Activated effector memory CD4-positive, alpha-beta T cell treated with anti-CD3 and anti-CD28 coated beads, Interleukin-2, amount 50 U/mL, for 16 hours (primary cell): ENCODE data around the gene PAX7.
"Not testable (repeated sequence)": the region's sequence is repeated elsewhere in the genome, so short reads cannot be mapped to it uniquely, and the experiment has no call there.

Experiments used
- DNase-seq: peaks from one replicate; pipeline ENCODE4 v3.0.0-alpha.2; 2020

The PAX7 gene

DNA sequence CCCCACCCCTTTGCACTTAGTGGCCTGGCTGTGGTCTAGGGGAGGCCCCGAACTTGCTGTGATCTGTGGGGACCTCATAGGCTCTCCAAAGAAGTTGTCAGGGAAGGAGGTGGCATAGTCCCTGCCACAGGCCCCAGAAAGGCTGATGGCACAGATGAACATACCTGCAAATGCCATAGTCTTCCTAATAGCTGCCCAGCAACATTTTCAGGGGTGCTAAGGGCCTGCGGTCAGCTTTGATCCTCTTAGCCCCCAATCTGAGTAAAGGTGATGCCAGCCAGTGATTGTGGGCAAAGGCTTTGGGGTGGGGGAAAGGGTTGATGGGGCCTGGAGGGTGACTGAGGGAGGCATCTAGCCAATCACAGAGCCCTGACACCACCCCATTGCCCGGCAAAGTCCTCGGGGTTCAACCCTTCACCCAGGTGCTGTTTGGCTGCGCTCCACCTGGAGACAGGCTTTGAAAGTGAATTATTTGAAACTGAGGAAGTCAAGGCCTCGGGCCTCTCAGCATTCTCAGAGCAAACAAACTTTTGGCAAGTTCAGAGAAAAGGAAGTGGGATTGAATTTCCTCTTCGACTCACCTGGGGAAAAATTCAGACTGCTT is 35.8 kb downstream of the PAX7 start:
- no peak for DNase-seq

DNA sequence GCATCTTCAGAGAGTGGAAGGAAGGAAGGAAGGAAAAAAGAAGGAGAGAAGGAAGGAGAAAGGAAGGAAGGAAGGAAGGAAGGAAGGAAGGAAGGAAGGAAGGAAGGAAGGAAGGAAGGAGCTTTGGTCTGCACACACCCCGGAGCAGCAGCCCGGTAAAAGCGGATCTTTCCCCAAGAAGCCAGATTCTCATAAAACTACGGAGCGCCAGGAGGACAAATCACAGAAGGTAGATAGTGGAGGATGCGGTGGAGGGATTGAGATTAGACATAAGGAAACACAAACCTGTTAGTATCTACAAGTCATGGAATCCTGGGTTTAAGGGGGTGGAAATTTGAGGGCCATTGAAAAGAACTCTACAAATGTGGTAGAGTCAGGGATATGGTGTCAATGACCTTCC is 36.7 kb downstream of the PAX7 start:
- DNase-seq = no peak

DNA sequence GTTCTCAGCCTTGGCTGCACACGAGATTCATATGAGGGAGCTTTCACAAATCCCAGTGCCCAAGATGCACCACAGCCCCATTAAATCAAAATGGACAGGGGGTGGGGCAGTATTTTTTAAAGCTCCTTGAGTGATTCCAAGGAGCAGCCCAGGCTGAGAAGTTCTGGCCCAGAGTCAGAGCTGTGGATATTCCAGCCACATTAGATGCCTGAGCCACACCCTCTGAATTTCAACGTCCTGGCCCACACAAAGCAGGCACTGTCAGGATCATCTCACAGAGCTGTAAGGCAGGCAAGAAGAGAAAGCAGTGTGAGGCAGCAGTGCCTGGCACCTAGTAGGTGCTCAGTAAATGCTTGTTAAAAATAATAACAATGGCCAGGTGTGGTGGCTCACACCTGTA is 37.4 kb downstream of the PAX7 start:
- DNase-seq = no peak

DNA sequence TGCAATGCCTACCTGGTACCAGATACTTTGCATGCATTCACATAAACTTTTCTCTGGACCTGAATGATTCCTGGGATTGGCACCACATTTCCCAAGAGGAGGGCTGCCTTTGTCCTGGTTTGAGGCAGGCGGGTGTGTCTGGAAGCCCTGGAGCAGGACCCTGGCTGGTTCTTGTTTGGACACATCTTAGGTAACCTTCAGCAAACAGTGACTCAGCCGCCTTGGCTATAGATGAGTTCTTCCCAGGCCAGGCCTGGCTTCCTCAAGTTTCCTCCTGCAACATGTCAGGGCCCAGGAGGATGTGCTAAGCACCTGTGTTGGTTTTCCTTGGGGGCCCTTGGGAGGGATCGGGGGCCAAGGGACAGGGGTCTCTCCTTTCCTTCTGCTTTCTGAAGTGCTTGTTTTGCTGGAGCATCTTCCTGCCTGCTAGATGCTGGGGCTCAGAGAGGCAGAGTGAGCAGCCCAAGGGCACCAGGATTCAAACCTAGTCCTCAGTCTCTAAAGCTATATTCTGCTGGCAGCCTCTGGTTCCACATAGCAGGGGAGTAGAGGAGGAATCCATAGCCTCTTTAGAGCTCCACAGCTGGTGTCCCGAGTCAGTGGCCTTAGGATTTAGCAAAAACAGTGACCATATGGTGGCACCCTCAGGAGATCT is 38.2 kb downstream of the PAX7 start:
- DNase-seq = no peak

DNA sequence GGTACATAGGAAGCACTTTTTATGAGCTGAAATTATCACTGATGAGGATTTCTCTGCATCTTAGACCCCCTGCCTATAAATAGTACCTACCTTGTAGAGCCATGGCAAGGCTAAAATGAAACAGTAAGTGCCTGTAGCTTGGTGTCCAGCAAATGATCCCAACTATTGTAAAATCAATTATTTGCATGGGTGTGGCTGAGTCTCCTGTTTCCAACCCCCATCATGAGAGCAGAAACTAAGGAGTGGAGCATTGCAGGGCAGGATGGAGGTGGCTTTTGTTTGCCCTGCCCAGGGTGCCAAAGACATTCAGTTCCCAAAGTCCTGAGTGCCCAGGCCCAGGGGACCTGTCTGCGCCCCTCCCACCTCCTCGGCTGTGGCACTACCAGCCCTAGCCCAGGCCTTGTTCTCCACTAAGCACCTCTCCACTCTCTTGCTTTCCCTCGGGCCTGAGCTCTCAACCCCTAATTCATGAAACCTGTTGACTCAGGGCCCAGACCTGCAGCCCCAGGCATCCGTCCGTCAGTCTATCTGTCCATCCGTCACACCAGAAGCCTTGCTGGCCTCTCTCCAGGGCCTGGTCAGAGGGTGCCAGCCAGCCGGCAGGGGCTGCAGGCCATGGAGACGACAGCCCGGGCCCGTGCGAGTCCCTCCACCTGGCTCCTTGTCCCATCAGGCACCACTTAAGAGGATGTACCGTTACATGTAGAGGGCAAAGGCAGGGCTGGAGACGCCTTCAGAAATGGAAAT is 39.6 kb downstream of the PAX7 start:
- DNase-seq = no peak

DNA sequence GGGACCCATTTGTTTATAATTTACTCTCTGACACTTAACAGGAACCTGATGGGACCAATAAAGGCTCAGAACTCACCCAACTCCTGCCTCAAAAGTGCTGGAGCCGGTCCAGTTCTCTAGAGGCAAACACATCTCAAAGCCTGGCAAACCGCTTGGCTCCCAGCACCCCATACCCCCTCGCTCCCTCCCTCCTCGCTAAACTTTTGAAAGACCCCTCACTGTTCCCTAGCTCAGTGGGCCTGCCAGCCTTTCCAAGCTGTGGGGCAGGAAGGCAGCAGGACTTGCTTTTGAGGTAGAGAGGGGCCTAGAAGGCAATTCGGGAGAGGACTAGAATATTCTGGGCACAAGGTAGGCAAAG is 40.2 kb downstream of the PAX7 start:
- DNase-seq = no peak

DNA sequence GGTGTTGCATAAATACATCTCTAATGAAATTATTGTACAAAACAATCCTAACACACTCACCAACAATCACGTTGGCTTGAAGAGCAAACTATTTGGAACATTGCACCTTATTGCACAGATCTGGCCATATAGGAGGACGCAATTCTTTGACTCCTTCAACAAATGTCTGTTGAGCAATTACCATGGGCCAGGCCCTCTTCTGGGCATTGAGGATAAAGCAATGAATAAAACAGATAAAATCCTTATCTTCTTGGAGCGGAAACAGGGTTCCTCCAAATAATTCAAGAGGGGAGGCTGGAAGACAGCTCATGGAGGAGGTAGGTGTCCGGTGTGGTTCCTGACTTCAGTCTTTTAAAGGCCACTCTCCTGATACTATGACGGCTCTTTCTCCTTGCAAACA is 43.3 kb downstream of the PAX7 start:
- no peak for DNase-seq

DNA sequence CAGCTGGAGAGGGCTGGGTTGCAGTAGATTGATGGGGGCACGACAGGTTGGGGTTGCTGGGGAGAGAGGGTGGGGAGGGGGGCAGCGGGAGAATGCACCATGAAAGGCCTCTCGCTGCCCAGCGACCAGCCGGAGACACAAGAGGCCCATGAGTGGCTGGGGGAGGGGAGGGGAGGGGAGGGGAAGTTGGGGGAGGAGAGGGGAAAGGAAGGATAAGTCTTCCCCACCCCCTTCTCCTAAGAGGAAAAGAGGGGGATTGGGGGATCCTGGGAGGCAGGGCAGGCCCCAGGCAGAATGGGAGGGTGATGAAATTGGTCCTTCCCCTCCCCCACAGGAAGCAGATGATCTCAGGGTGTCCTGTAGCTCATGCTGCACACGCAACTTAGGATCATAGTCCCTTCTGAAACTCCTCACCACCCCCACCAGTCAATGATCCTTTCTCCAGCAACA is 45.7 kb downstream of the PAX7 start:
- DNase-seq = no peak

DNA sequence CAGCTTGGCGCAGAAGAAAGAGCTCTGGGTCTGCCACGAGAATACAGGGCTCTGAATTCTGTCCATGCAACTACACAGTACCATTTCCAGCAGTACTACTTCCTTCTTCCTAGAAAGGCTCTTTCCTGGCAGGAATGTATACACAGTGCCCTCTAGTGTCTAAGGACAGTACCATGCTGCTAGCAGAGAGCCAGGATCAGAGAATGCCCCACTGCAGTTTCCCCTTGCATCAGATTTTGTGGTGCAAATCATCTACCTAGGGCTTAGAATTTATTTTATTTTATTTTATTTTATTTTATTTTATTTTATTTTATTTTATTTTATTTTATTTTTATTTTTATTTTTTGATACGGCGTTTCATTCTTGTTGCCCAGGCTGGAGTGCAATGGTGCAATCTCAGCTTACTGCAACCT is 50.8 kb downstream of the PAX7 start:
- no peak for DNase-seq

DNA sequence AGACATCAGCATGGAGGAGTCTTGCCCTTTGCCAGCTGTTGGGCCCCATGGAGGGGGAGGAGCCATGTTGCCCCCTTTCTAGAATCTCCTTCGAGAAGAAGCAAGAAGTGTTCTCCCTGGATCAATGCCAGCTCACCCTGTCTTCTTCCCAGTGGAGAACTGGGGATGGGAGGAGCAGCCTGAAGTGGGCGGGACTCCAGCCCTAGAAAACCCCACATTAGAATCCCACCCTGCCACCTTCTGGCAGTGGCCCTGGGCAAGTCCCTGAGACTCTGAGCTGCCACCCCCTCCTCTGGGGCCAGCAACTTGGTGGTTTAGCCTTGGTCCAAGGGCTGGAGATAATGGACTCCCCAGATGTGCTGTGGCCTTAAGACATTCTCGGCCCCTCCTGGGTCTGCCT is 51.7 kb downstream of the PAX7 start:
- DNase-seq = no peak

DNA sequence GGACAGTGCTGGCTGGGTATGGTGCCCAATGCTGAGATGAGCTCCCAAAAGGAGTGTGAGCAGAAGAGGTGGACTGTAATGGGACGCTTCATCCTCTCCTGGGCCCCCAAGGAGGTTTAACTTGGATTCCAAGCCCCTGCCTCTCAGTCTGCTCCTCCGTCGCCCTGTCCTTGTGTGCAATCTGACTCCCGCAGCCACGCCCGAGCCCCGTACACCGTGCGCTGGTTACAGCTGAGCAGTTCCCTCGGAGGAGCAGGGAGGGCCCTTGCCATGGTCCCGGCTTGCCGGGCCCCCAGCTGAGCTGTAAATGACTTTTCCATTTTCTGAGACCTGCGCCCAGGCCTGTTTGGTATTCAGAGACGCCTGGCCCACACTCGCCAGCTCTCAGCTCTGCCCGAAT is 53.7 kb downstream of the PAX7 start:
- DNase-seq = no peak

DNA sequence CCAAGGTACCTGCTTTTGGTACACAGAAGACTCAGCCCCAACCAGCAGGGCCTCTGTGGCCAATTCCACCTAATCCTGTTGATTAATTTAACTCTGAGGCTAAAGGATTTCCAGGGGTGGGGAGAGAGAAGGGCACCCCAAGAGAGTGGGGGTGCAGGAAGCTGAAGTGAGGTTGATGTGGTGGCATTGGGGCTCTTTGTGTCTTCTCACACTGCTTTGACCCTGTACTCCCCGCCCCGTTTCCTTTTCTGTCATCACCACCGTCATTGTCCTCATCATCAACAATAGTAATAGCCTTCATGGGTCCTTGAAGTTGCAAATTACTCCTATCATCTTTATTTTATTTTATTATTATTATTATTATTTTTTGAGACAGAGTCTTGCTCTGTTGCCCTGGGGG is 55.9 kb downstream of the PAX7 start:
- no peak for DNase-seq

DNA sequence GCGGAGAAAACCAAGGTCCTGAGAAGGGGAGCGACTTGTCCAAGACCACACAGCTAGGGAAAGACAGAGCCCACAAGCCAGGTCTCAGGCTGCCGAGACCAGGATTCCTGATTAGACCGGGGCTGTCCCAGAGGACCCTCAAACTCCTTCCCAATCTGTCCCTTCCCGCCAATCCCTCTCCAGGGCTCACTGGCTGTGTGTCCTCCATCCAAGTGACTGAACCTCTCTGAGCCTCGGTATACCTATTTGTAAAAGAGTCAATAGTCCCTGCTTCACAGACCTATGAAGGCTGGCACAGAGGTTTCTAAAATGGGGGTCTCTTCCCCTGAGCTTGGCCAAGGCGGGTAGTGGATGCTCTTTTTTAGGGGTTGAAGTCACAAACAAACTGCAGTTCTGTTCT is 56.6 kb downstream of the PAX7 start:
- DNase-seq = no peak

DNA sequence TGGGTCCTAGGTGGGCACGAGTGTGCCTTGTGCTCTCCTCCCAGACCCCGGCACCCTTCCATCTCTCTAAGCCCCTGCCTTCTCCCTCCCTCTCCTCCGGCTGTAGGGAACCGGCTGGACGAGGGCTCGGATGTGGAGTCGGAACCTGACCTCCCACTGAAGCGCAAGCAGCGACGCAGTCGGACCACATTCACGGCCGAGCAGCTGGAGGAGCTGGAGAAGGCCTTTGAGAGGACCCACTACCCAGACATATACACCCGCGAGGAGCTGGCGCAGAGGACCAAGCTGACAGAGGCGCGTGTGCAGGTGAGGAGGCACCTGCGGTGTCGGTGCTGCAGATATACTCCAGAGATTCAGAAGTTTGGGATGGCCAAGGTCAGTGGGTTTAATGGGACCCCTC is 61.0 kb downstream of the PAX7 start:
- no peak for DNase-seq

DNA sequence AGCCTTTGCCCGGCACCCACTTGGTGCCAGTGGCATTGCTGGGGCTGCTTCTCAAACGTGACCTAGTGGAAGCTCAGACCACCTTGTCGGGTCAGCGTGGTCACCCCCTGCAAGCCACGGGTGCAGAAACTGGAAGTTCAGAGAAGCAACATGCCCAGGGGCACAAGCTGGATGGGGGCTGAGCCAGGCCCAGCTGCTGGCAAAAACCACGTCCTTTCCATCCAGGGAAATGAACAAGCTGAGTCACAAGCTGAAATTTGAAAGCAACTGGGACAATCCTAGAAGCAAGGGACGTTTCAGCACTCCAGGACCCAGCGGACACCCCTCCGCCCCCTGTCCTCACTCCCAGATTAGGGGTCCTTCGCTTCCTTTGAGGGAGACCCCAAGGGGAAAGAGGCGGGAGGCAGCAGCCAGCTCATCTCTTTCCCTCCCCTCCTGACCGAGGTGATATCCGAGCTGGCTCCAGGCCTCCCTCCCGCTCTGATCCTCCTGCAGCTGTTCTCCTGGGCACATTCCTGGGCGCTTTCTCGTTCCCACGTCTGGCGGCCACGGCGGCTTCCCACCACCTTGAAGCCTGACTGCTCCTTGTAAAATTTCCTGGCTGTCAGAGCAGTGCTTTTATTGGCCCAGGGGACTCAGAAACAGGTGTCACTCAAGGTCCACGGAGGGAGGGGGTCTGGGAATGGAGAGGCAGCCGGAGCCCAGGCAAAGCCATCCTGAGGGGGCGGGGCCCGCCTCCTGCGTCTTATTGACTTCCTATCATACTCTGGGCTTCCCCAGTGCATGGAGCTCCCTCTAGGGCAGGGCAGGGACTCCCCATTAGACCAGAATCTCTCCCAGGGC is 62.8 kb downstream of the PAX7 start:
- DNase-seq = no peak

DNA sequence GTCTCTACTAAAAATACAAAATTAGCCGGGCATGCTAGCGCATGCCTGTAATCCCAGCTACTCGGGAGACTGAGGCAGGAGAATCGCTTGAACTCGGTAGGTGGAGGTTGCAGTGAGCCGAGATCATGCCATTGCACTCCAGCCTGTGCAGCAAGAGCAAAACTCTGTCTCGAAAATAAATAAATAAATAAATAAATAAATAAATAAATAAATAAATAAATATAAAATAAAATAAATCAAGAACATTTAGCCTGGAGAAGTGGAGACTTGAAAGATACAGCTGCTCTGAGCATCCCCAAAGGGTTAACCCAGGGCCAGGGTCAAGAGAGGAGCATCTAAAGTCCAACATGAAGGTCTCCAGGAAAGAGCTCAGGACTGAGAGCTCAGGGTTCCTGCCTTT is 63.6 kb downstream of the PAX7 start:
- not testable (repeated sequence) for DNase-seq

DNA sequence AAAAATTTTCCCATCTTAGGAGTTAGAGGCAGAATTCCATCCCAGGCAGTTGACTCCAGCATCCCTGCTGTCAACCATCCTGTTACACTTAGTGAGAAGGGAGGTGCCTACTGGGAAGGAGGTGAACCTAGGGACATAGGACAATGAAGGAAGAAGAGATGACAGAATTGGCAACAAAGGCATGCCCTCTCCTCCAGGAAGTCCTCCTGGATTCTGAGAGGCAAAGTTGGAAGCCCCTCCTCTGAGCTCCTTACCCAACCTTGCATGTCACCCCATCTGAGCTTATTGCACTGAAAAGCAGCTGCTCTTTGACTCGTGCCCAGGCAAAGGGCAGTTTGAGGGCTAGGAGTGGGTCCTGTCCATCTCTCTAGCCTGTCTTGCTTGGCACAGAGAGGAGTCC is 66.9 kb downstream of the PAX7 start:
- DNase-seq = no peak

DNA sequence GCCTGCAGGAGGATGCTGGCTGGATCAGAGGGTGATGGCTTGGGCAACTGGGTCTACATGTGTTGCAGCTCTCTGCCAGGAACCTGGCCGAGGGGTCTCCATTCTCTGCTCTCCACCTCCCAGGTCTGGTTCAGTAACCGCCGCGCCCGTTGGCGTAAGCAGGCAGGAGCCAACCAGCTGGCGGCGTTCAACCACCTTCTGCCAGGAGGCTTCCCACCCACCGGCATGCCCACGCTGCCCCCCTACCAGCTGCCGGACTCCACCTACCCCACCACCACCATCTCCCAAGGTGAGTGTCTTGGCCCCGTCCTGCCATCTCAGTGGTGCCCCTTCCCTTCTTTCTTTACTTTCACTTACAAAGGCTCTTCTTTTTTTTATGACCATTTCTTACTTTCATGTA is 69.9 kb downstream of the PAX7 start:
- DNase-seq = no peak

DNA sequence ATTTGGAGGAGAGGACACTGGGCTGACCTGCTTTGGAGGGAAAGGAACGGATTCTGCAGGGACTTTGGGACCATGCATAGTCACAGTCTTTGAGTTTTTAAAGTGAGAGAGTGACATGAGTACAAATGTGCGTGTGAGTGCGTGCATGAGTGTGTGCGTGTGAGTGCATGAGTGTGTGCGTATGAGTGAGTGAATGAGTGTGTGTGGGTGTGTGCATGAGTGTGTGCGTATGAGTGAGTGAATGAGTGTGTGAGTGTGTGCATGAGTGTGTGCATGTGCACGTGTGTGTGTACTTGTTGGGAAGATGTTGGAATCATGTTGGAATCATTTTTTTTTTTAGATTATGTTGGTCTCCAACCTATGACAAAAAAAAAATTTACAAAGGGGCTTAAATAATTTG is 70.5 kb downstream of the PAX7 start:
- no peak for DNase-seq

DNA sequence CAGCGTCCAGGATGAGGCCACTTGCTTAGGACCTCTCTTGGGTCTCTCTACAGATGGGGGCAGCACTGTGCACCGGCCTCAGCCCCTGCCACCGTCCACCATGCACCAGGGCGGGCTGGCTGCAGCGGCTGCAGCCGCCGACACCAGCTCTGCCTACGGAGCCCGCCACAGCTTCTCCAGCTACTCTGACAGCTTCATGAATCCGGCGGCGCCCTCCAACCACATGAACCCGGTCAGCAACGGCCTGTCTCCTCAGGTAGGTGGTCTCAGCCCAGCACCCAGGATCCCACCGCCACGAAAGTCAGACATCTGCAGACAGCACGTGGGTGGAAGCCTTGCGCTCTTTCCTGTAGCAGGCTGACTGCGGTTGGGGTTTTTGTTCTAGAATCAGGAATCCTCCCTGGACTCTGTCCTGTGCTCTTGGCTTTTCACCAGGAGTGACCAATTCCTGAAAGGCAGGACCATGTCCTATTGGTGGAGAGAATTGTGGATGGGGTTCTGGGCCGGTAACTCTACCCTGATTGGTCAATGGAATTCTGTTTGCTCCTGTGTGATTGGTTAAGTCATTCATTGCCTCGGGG is 72.5 kb downstream of the PAX7 start:
- no peak for DNase-seq

DNA sequence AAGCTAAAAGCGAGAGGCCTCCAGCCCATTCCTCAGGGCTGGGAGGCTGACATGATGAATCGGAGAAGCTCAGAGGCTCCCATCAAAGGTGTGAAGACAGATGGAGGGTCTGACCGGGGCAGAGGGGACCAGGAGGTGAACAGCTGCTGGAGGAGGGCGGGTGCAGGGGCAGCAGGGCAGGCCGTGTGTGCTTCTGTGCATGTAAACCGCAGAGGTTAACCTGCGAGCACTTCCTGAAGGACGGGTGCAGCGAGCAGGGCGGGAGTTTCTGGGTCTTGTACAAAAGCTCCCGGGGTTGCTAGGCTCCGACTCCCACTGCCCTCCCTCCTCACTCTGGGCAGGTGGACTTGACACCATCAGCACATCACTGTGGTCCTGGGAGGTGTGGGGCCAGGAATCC is 75.2 kb downstream of the PAX7 start:
- DNase-seq = no peak

DNA sequence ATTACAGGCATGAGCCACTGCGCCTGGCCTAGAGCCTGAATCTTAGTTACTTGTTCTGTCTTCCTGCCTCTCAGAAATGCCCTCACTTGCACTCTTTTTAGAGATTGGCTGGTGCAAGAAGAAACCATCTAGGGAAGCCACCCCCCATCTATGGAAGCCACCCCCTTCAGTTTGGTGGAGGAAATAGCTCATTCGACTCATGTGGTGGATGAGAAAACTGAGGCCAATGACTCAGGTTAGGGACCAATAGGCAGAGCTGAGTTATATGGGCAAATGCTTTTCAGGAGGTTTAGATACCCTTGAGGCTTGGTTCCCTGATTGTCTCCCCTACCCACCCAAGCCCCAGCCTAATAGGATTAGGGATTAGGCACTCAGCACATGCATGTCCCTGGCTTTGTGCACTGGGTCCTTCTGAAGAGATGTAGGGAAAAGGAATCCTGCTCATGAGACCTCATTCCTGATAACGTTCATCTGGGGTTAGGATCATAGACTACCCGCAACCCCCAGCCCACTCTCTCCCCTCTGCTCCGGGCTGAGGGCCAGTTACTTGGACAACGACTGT is 77.1 kb downstream of the PAX7 start:
- no peak for DNase-seq

DNA sequence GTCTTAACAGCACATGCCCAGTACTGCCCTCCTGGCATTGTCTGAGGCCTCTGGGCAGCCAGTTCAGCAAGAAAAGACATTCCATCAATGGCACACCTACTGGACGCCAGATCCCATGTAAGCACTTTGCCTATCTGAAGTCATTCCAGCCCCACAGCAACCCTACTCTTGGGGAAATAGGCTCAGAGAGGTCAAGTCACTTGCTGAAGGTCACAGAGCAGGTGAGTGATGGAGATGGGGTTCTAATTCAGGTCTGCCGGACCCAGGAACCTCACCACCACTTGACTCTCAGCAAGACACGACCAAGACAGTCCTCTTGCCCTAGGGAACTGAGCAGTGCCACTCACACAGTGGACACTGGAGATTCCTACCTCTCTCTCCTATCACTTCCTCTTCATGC is 79.4 kb downstream of the PAX7 start:
- no peak for DNase-seq
